ENCODE data around the gene DAD1. TPM values are rescaled to one million over a fixed set of nuclear protein-coding genes. Genes with fewer than 3 reads are reported as not detected.
"Not testable (repeated sequence)": the region's sequence is repeated elsewhere in the genome, so short reads cannot be mapped to it uniquely, and the experiment has no call there.

DAD1 gene
- 100 to 1,000 TPM; 250 to 251 TPM for total RNA-seq

DNA sequence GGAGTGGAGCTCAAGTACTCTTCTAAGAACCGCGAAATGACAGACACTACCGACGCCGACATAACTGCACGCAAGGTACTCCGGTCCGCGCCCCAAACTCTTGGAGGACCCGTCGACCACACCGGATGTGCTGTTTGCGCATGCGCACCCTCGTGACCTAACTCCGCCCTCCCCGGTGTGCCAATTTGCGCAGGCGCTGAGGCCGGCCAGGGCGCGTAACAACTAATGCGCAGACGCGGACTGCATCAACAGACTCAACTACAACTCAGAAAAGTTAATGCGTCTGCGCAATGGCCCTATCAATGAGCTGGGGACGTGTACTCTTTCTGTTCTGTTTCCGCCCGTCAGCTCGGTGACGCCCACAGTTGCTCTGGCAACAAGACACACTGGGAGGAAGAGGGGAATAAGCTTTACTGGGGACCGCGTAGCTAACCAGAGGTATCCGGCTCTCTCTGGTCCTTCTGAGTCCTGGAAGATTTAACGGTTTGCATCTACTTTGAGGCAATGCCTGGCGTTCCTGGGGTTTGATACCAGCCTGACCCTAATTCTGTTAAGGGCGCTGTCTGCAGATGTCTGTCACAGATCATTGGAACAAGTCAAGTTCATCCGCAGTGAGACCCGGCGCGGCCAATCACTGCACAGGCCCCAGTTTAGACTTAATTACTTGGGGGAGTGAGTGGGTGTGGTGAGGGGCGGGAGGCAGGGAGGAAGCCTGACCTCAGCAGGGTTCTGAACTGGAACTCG is at the start of gene DAD1:
TSS of gene DAD1 (minus strand) at position 129 of the 744 bp plus-strand sequence. CDS start at position 62, 67 bp downstream.
- Histone ChIP-seq H3K4me3 (peak within 1 kb of the TSS; percentile 73 to 91), H3K9me3 (no peaks in the 10 kb centered on the region), H3K4me1 (peaks cover 0 to 51% of the 10 kb centered on the region in 2 donors), H3K36me3 (no peaks in the 10 kb centered on the region), H3K27ac (peak within 1 kb of the TSS; percentile 91 to 93), H3K27me3 (no peaks in the 10 kb centered on the region)
- TF ChIP-seq CTCF (IDR thresholded peaks at IDR 0.05): no peak
- peak; percentile 100 for DNase-seq (ENCODE audit: low spot score)

GRCh38 chr14:22635980-22636379 is 47.0 kb upstream of the DAD1 start:
- not testable (repeated sequence) for DNase-seq (ENCODE audit: low spot score); H3K4me3 ChIP-seq; H3K4me1 ChIP-seq; H3K36me3 ChIP-seq; H3K9me3 ChIP-seq; H3K27ac ChIP-seq; H3K27me3 ChIP-seq

- no peak for TF ChIP-seq CTCF (IDR thresholded peaks at IDR 0.05)
- Histone ChIP-seq H3K36me3 (no peaks in the 10 kb centered on the region), H3K4me3 (no peak overlapping the region), H3K27me3 (no peaks in the 10 kb centered on the region), H3K4me1 (no peaks in the 10 kb centered on the region), H3K27ac (no peak overlapping the region), H3K9me3 (no peaks in the 10 kb centered on the region)
- DNase-seq (ENCODE audit: low spot score): no peak
Observed at GRCh38 chr14:22634233-22634900, 45.3 kb upstream of the DAD1 start.

DNA sequence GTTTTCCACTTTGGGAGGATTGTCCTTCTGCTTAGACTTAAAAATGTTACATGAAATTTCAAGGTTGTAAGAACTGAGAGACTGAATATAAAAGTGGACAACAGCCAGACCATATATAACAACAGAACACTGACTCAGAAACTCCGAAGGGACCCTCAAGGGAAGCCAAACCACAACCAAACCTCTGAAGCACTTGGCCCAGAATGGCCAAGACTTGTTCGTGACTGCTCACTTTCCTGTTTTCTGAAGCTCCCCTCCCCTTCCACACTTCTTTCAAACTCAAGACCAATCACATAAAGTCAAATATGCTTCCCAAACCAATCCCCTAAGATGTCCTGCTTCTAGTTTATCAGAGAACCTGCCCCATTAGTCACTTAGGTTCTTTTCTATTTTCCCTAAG is 41.5 kb upstream of the DAD1 start:
- Histone ChIP-seq H3K4me1 (no peaks in the 10 kb centered on the region), H3K9me3 (no peaks in the 10 kb centered on the region), H3K27me3 (no peaks in the 10 kb centered on the region), H3K27ac (no peak overlapping the region), H3K4me3 (no peak overlapping the region), H3K36me3 (no peaks in the 10 kb centered on the region)
- no peak for TF ChIP-seq CTCF (IDR thresholded peaks at IDR 0.05)
- no peak for DNase-seq (ENCODE audit: low spot score)

GRCh38 chr14:22630066-22630465 is 41.0 kb upstream of the DAD1 start:
- DNase-seq (ENCODE audit: low spot score): no peak
- Histone ChIP-seq H3K36me3 (no peaks in the 10 kb centered on the region), H3K4me3 (no peak overlapping the region), H3K27ac (no peak overlapping the region), H3K9me3 (no peaks in the 10 kb centered on the region), H3K27me3 (no peaks in the 10 kb centered on the region), H3K4me1 (no peaks in the 10 kb centered on the region)
- TF ChIP-seq CTCF (IDR thresholded peaks at IDR 0.05): no peak

- no peak overlapping the region for H3K4me3 ChIP-seq
- TF ChIP-seq CTCF (IDR thresholded peaks at IDR 0.05): no peak
- no peak for DNase-seq (ENCODE audit: low spot score)
Observed at GRCh38 chr14:22629361-22629760, 40.3 kb upstream of the DAD1 start.

More at GRCh38 chr14:22629361-22629760, 40.3 kb upstream of the DAD1 start:
- Histone ChIP-seq H3K27ac (no peak overlapping the region), H3K4me1 (no peaks in the 10 kb centered on the region), H3K36me3 (no peaks in the 10 kb centered on the region), H3K9me3 (no peaks in the 10 kb centered on the region), H3K27me3 (no peaks in the 10 kb centered on the region)
